Esophagus (tissue), 2 donors: ENCODE data around the gene TMEM271. TPM values are rescaled to one million over a fixed set of nuclear protein-coding genes. Genes with fewer than 3 reads are reported as not detected.

Experiments used
- H3K27ac ChIP-seq, 2 donors: one replicate each; pipeline ENCODE4 v1.5.1; 2013; ENCODE audit warnings: low read depth in 2 of 2, mild to moderate bottlenecking in 2 of 2, inconsistent platforms in 1 of 2, low read length in 1 of 2, moderate library complexity in 1 of 2
- H3K27me3 ChIP-seq, 2 donors: one replicate each; pipeline ENCODE4 v1.6.1; 2013; ENCODE audit warnings: low read length in 2 of 2, control low read depth in 1 of 2, mild to moderate bottlenecking in 1 of 2; ENCODE audit not compliant: insufficient read depth in 2 of 2, control insufficient read depth in 1 of 2
- H3K36me3 ChIP-seq, 2 donors: one replicate each; pipeline ENCODE4 v1.6.1; 2013; ENCODE audit warnings: low read length in 1 of 2; ENCODE audit not compliant: control insufficient read depth in 2 of 2, insufficient read depth in 2 of 2
- H3K4me1 ChIP-seq, 2 donors: one replicate each; pipeline ENCODE4 v1.6.1; 2013; ENCODE audit warnings: low read length in 1 of 2; ENCODE audit not compliant: control insufficient read depth in 2 of 2, insufficient read depth in 2 of 2
- H3K4me3 ChIP-seq, 2 donors: one replicate each; pipeline ENCODE4 v1.5.1; 2013; ENCODE audit warnings: low read length in 2 of 2, mild to moderate bottlenecking in 2 of 2, low read depth in 1 of 2, moderate library complexity in 1 of 2
- H3K9me3 ChIP-seq, 2 donors: one replicate each; pipeline ENCODE4 v1.6.1; 2013; ENCODE audit warnings: mild to moderate bottlenecking in 2 of 2, low read depth in 1 of 2, low read length in 1 of 2, moderate library complexity in 1 of 2; ENCODE audit not compliant: control insufficient read depth in 2 of 2, insufficient read depth in 1 of 2
- WGBS, 2 donors: extraction: QIAGEN DNeasy Blood & Tissue Kit; methylation state at CpG; one replicate each; pipeline ENCODE4 v1.1.7; 2013; 5-methylcytosine and 5-hydroxymethylcytosine counted together
- polyA plus RNA-seq, 2 donors: library from polyadenylated mRNA; stranded (reverse); fragments of 200-250 nt; gene quantifications; one replicate each; pipeline ENCODE4 v1.2.3, GENCODE V29; 2013
- donor health status: healthy with polysubstance abuse.
- donor health status: Bipolar disorder and iron deficiency.

Gene TMEM271
- polyA plus RNA-seq, 2 donors = 0.08 TPM

GRCh38 chr4:609400-610050 lies 33.4 kb upstream of the TMEM271 start:
- H3K36me3 ChIP-seq = no peaks in the 10 kb centered on the region
- H3K27ac ChIP-seq = no peak overlapping the region
- H3K27me3 ChIP-seq = no peaks in the 10 kb centered on the region
- H3K4me3 ChIP-seq = no peak overlapping the region
- WGBS, 2 donors = 82 to 83% methylated on average over 8 of the region's 8 CpGs
- no peaks in the 10 kb centered on the region for H3K9me3 ChIP-seq
- peaks cover 6 to 9% of the 10 kb centered on the region in 2 donors for H3K4me1 ChIP-seq

DNA sequence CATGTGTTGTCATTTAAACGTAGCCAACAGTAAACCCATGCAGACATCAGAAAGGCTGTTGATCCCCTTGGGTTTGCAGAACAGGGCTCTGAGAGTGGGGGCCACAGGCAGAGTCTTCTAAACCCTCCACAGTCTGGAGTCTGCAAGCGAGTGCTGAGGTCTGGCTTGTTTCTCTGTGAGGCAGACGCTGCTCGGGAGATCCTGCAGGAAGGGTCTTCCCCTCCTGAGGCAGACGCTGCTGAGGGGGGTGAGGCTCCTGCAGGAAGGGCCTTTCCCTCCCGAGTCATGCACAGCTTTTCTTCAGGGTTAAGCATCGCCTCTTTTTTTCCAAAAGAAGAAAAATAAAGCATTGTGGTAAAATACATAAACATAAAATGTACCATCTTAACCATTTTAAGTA lies 32.1 kb upstream of the TMEM271 start:
- no peaks in the 10 kb centered on the region for H3K9me3 ChIP-seq
- H3K4me1 ChIP-seq = peaks cover 6 to 9% of the 10 kb centered on the region in 2 donors
- 49 to 50% methylated on average over 7 of the region's 7 CpGs for WGBS, 2 donors
- H3K4me3 ChIP-seq = no peak overlapping the region
- no peak overlapping the region for H3K27ac ChIP-seq
- H3K36me3 ChIP-seq = no peaks in the 10 kb centered on the region
- no peaks in the 10 kb centered on the region for H3K27me3 ChIP-seq

DNA sequence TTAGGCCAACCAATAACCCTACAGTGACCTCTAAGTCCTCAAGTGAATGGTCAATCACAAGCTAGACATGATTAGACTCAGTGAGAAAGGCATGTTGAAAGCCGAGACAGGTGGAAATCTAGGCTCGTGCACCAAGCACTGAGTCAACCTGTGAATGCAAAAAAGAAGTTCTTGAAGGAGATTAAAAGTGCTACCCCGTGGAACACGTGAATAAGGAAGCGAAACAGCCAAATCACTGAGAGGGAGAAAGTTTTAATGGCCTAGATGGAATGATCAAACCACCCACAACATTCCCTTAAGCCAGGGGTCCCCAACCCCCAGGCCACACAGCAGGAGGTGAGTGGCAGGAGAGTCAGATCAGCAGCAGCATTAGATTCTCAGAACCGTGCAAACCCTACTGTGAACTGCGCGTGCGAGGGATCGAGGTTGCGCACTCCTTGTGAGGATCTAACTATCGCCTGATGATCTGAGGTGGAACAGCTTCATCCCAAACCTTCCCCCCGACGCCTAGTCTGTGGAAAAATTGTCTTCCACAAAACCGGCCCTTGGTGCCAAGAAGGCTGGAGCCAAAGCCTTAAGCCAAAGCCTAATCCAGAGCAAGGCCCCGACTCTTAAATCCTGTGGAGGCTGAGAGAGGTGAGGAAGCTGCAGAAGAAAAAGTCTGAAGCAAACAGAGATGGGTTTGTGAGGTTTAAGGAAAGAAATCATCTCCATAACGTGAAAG lies 29.8 kb upstream of the TMEM271 start:
- no peaks in the 10 kb centered on the region for H3K36me3 ChIP-seq
- 81 to 85% methylated on average over 17 of the region's 17 CpGs for WGBS, 2 donors
- no peak overlapping the region for H3K27ac ChIP-seq
- H3K27me3 ChIP-seq = no peaks in the 10 kb centered on the region
- H3K4me1 ChIP-seq = peaks cover 3 to 10% of the 10 kb centered on the region in 2 donors
- H3K4me3 ChIP-seq = no peak overlapping the region
- no peaks in the 10 kb centered on the region for H3K9me3 ChIP-seq

GRCh38 chr4:604131-604530 lies 28.0 kb upstream of the TMEM271 start:
- Histone ChIP-seq H3K4me3 (no peak overlapping the region), H3K36me3 (no peaks in the 10 kb centered on the region), H3K27me3 (no peaks in the 10 kb centered on the region), H3K4me1 (peaks cover 0 to 4% of the 10 kb centered on the region in 2 donors), H3K9me3 (no peaks in the 10 kb centered on the region), H3K27ac (no peak overlapping the region)
- 68 to 77% methylated on average over 3 of the region's 3 CpGs for WGBS, 2 donors

DNA sequence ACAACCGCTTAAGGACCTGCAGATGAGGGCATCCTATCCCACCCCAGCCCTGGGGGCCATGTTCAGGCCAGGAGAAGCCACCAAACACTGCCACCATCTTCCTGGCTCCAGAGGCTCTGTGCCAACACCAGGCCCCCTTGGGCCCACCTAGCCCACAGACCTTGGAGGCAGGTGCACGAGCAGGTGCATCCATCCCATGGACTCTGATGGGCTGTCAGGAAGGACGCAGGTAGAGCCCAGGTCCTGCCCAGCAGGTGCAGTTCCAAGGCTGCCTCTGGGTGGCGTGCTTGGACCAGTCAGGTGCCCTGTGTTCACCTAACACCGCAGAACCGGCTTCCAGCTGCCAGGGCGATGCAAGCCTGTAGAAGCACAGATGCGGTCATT lies 26.5 kb upstream of the TMEM271 start:
- no peaks in the 10 kb centered on the region for H3K9me3 ChIP-seq
- no peak overlapping the region for H3K4me3 ChIP-seq
- H3K27ac ChIP-seq = no peak overlapping the region
- no peaks in the 10 kb centered on the region for H3K36me3 ChIP-seq
- 18 to 21% methylated on average over 8 of the region's 8 CpGs for WGBS, 2 donors
- no peaks in the 10 kb centered on the region for H3K27me3 ChIP-seq
- peaks cover 0 to 4% of the 10 kb centered on the region in 2 donors for H3K4me1 ChIP-seq

- 81 to 84% methylated on average over 23 to 24 of the region's 24 CpGs for WGBS, 2 donors
- H3K4me1 ChIP-seq = peaks cover 0 to 4% of the 10 kb centered on the region in 2 donors
Observed at GRCh38 chr4:601612-602558, 25.8 kb upstream of the TMEM271 start.

DNA sequence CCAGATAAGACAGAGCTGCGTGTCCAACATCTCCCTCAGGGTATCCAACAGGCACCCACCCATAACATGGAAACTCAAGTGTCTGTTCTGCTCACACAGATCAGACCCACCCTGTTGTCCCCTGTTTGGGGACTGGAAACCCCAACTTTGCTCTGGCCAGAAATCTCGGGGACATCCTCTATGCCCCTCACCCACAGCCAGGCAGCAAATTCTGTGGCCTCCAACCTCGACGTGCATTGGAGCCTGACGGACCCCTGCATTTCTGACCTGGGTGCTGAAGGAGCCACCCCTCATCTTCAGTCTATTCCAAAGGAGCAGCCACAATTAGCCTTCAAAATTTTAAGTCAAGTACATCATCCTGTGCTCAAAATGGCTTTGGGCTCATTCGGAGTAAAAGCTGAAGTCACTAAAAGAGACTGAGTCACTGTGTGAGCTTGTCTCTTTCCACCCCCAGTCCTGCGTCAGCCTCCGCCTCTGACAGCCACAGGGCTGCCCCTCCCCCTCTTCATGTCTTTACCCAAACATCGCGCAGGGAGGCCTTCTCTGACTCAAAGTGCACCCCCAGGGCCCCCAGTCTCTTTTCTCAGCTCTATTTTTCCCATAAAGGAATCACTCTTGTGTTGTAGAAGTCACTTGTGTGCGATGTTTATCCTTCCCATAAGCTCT lies 24.9 kb upstream of the TMEM271 start:
- H3K27me3 ChIP-seq = no peaks in the 10 kb centered on the region
- H3K36me3 ChIP-seq = no peaks in the 10 kb centered on the region
- H3K27ac ChIP-seq = no peak overlapping the region
- H3K4me1 ChIP-seq = peaks cover 0 to 4% of the 10 kb centered on the region in 2 donors
- H3K4me3 ChIP-seq = no peak overlapping the region
- 56 to 59% methylated on average over 11 of the region's 11 CpGs for WGBS, 2 donors
- H3K9me3 ChIP-seq = no peaks in the 10 kb centered on the region

More at GRCh38 chr4:601612-602558, 25.8 kb upstream of the TMEM271 start:
- Histone ChIP-seq H3K9me3 (no peaks in the 10 kb centered on the region), H3K27me3 (no peaks in the 10 kb centered on the region), H3K27ac (no peak overlapping the region), H3K4me3 (no peak overlapping the region), H3K36me3 (no peaks in the 10 kb centered on the region)

DNA sequence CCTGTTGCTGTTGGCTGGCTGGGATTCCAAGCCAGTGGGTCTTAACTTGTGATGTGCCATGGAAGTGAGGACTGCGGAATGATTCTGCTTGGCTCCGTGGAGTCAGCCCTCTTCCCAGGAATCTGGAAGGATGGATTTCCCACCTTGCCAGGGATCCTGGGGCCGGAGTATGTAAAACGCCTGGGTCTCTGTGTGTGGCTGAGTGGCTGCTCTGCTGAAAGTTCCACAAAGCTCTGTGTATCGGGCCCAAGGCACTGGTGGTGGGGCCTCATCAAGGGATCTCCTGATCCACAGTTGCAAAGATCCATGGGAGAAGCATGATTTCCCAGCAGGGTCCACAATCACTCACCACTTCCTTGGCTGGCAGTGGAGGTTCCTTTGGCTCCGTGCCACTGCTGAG lies 24.1 kb upstream of the TMEM271 start:
- peaks cover 0 to 4% of the 10 kb centered on the region in 2 donors for H3K4me1 ChIP-seq
- H3K27ac ChIP-seq = no peak overlapping the region
- no peak overlapping the region for H3K4me3 ChIP-seq
- H3K9me3 ChIP-seq = no peaks in the 10 kb centered on the region
- 77% methylated on average over 6 of the region's 6 CpGs for WGBS, 2 donors
- no peaks in the 10 kb centered on the region for H3K27me3 ChIP-seq
- no peaks in the 10 kb centered on the region for H3K36me3 ChIP-seq

DNA sequence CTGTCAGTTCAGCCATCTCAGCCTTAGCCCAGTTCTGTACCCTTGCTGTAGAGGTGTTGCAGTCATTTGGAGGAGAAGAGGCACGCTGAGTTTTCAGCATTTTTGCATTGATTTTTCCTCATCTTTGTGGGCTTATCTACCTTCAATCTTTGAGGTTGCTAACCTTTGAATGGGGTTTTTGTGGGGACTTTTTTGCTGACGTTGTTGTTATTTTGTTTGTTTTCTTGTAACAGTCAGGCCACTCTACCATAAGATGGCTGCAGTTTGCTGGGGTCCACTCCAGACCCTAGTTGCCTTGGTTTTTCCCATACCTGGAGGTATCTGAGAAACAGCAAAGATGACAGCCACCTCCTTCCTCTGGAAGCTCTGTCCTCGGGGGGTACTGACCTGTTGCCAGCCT lies 22.8 kb upstream of the TMEM271 start:
- no peaks in the 10 kb centered on the region for H3K9me3 ChIP-seq
- H3K4me3 ChIP-seq = no peak overlapping the region
- 67 to 84% methylated on average over 3 of the region's 3 CpGs for WGBS, 2 donors
- H3K4me1 ChIP-seq = peaks cover 0 to 4% of the 10 kb centered on the region in 2 donors
- no peaks in the 10 kb centered on the region for H3K36me3 ChIP-seq
- no peak overlapping the region for H3K27ac ChIP-seq
- H3K27me3 ChIP-seq = no peaks in the 10 kb centered on the region
